Ishikawa (cell line): Measurements from ENCODE around the gene TXLNB.

Experiments
- FOXM1 ChIP-seq: IDR thresholded peaks from 2 replicates; pipeline ENCODE4 v1.6.1; 2012; ENCODE audit warnings: low read depth, borderline replicate concordance
- MAX ChIP-seq: IDR thresholded peaks from 2 replicates; pipeline ENCODE4 v1.6.1; 2012
- NFIC ChIP-seq: IDR thresholded peaks from 2 replicates; pipeline ENCODE4 v1.6.1; 2012
- REST ChIP-seq: IDR thresholded peaks from 2 replicates; pipeline ENCODE4 v1.6.1; 2012; ENCODE audit warnings: low read depth, mild to moderate bottlenecking
- TAF1 ChIP-seq: IDR thresholded peaks from 2 replicates; pipeline ENCODE4 v1.6.1; 2012; ENCODE audit warnings: low read depth, mild to moderate bottlenecking
- YY1 ChIP-seq: IDR thresholded peaks from 2 replicates; pipeline ENCODE4 v1.6.1; 2012; ENCODE audit warnings: low read depth

GRCh38 chr6:139240161-139241010 lies 51.4 kb downstream of the TXLNB start:
- TF ChIP-seq MAX = no peak
- no peak for TF ChIP-seq YY1
- no peak for TF ChIP-seq NFIC
- no peak for TF ChIP-seq TAF1
- no peak for TF ChIP-seq FOXM1
- no peak for TF ChIP-seq REST
